Measurements from ENCODE around the gene SUGCT.

The SUGCT gene

GRCh38 chr7:40175725-40176510, 41.1 kb downstream of the SUGCT start:
- no peaks in the 10 kb centered on the region for H3K27me3 ChIP-seq (ENCODE audit: control insufficient read depth, insufficient read depth, low read length)
- no peak overlapping the region for H3K4me2 ChIP-seq (ENCODE audit: low read length)
- H3K27ac ChIP-seq = no peak overlapping the region
- no peaks in the 10 kb centered on the region for H3K9me3 ChIP-seq (ENCODE audit: control insufficient read depth, low read length)
- no peak overlapping the region for H3K9ac ChIP-seq
- H3K4me3 ChIP-seq (ENCODE audit: low read depth, low read length) = no peak overlapping the region
- TF ChIP-seq CTCF (IDR thresholded peaks at IDR 0.05) = no peak
- H3K36me3 ChIP-seq (ENCODE audit: control insufficient read depth, insufficient read depth, low read length) = no peaks in the 10 kb centered on the region
- no peak overlapping the region for H2AFZ ChIP-seq
- no peaks in the 10 kb centered on the region for H3K79me2 ChIP-seq
- no peaks in the 10 kb centered on the region for H3K4me1 ChIP-seq

GRCh38 chr7:40177071-40177470, 42.3 kb downstream of the SUGCT start:
- Histone ChIP-seq H3K27me3 (ENCODE audit: control insufficient read depth, insufficient read depth, low read length) (no peaks in the 10 kb centered on the region), H3K36me3 (ENCODE audit: control insufficient read depth, insufficient read depth, low read length) (no peaks in the 10 kb centered on the region), H3K4me2 (ENCODE audit: low read length) (no peak overlapping the region), H3K4me3 (ENCODE audit: low read depth, low read length) (no peak overlapping the region), H3K9ac (no peak overlapping the region), H3K27ac (no peak overlapping the region), H3K4me1 (no peaks in the 10 kb centered on the region), H3K9me3 (ENCODE audit: control insufficient read depth, low read length) (no peaks in the 10 kb centered on the region), H3K79me2 (no peaks in the 10 kb centered on the region), H2AFZ (no peak overlapping the region)
- TF ChIP-seq CTCF (IDR thresholded peaks at IDR 0.05) = no peak

GRCh38 chr7:40182452-40182851, 47.6 kb downstream of the SUGCT start:
- no peak for TF ChIP-seq CTCF (IDR thresholded peaks at IDR 0.05)
- Histone ChIP-seq H3K4me3 (ENCODE audit: low read depth, low read length) (no peak overlapping the region), H3K27me3 (ENCODE audit: control insufficient read depth, insufficient read depth, low read length) (no peaks in the 10 kb centered on the region), H3K27ac (no peak overlapping the region), H3K4me1 (no peaks in the 10 kb centered on the region), H3K79me2 (no peaks in the 10 kb centered on the region), H2AFZ (no peak overlapping the region), H3K9me3 (ENCODE audit: control insufficient read depth, low read length) (no peaks in the 10 kb centered on the region), H3K4me2 (ENCODE audit: low read length) (no peak overlapping the region), H3K9ac (no peak overlapping the region), H3K36me3 (ENCODE audit: control insufficient read depth, insufficient read depth, low read length) (no peaks in the 10 kb centered on the region)

- Histone ChIP-seq H3K9me3 (ENCODE audit: control insufficient read depth, low read length) (no peaks in the 10 kb centered on the region), H3K27me3 (ENCODE audit: control insufficient read depth, insufficient read depth, low read length) (no peaks in the 10 kb centered on the region), H3K4me1 (no peaks in the 10 kb centered on the region), H3K4me3 (ENCODE audit: low read depth, low read length) (no peak overlapping the region), H2AFZ (no peak overlapping the region), H3K4me2 (ENCODE audit: low read length) (no peak overlapping the region), H3K9ac (no peak overlapping the region), H3K36me3 (ENCODE audit: control insufficient read depth, insufficient read depth, low read length) (no peaks in the 10 kb centered on the region), H3K27ac (no peak overlapping the region), H3K79me2 (no peaks in the 10 kb centered on the region)
- TF ChIP-seq CTCF (IDR thresholded peaks at IDR 0.05) = no peak
Observed at GRCh38 chr7:40186586-40186985, 51.8 kb downstream of the SUGCT start.

- Histone ChIP-seq H3K27ac (no peak overlapping the region), H3K9me3 (ENCODE audit: control insufficient read depth, low read length) (no peaks in the 10 kb centered on the region), H3K36me3 (ENCODE audit: control insufficient read depth, insufficient read depth, low read length) (no peaks in the 10 kb centered on the region), H3K4me1 (no peaks in the 10 kb centered on the region), H3K4me3 (ENCODE audit: low read depth, low read length) (no peak overlapping the region), H3K9ac (no peak overlapping the region), H3K79me2 (no peaks in the 10 kb centered on the region), H3K4me2 (ENCODE audit: low read length) (no peak overlapping the region), H2AFZ (no peak overlapping the region), H3K27me3 (ENCODE audit: control insufficient read depth, insufficient read depth, low read length) (no peaks in the 10 kb centered on the region)
- TF ChIP-seq CTCF (IDR thresholded peaks at IDR 0.05) = no peak
Observed at GRCh38 chr7:40192036-40192435, 57.2 kb downstream of the SUGCT start.

Measured in parathyroid adenoma (tissue), 2 donors.